H9 (cell line): ENCODE data around the gene ACTL8. TPM values are rescaled to one million over a fixed set of nuclear protein-coding genes. Genes with fewer than 3 reads are reported as not detected.

Experiments
- DNase-seq: peaks from one replicate; pipeline ENCODE4 v3.0.0-alpha.2; 2017
- H2AFZ ChIP-seq: one replicate; pipeline ENCODE4 v1.6.1; 2013; ENCODE audit warnings: mild to moderate bottlenecking, low read length, control low read depth, moderate library complexity
- H2AK5ac ChIP-seq: 2 replicates; pipeline ENCODE4 v1.6.1; 2013; ENCODE audit warnings: low read length, control low read depth, mixed read lengths; ENCODE audit not compliant: insufficient read length
- H2BK120ac ChIP-seq: one replicate; pipeline ENCODE4 v1.6.1; 2013; ENCODE audit warnings: low read depth, mild to moderate bottlenecking, low read length, control low read depth, inconsistent platforms; ENCODE audit not compliant: poor library complexity, severe bottlenecking
- H2BK12ac ChIP-seq: 2 replicates; pipeline ENCODE4 v1.6.1; 2013; ENCODE audit warnings: low read length, control low read depth, mixed read lengths, low read depth; ENCODE audit not compliant: insufficient read length
- H2BK15ac ChIP-seq: 2 replicates; pipeline ENCODE4 v1.6.1; 2013; ENCODE audit warnings: low read depth, low read length, control low read depth
- H2BK20ac ChIP-seq: one replicate; pipeline ENCODE4 v1.6.1; 2013; ENCODE audit warnings: low read depth, mild to moderate bottlenecking, low read length, control low read depth, inconsistent platforms; ENCODE audit not compliant: poor library complexity, severe bottlenecking
- H2BK5ac ChIP-seq: 2 replicates; pipeline ENCODE4 v1.6.1; 2013; ENCODE audit warnings: low read length, control low read depth, mixed read lengths; ENCODE audit not compliant: insufficient read length
- H3K14ac ChIP-seq: 2 replicates; pipeline ENCODE4 v1.6.1; 2013; ENCODE audit warnings: low read length, control low read depth; ENCODE audit not compliant: insufficient read depth
- H3K18ac ChIP-seq: 2 replicates; pipeline ENCODE4 v1.6.1; 2013; ENCODE audit warnings: low read depth, mild to moderate bottlenecking, mixed read lengths, low read length, control low read depth; ENCODE audit not compliant: insufficient read length
- H3K23ac ChIP-seq: 2 replicates; pipeline ENCODE4 v1.6.1; 2013; ENCODE audit warnings: low read length, control low read depth, mixed read lengths, low read depth; ENCODE audit not compliant: insufficient read length
- H3K23me2 ChIP-seq: 2 replicates; pipeline ENCODE4 v1.6.1; 2013; ENCODE audit warnings: low read depth, mild to moderate bottlenecking, mixed read lengths, low read length, control low read depth; ENCODE audit not compliant: insufficient read length, poor library complexity, severe bottlenecking
- H3K27ac ChIP-seq: 2 replicates; pipeline ENCODE4 v1.5.1; 2013; ENCODE audit warnings: low read length, control low read depth, mixed read lengths, low read depth; ENCODE audit not compliant: insufficient read length
- H3K27me3 ChIP-seq: 2 replicates; pipeline ENCODE4 v1.6.1; 2013; ENCODE audit warnings: low read length, control low read depth, inconsistent platforms; ENCODE audit not compliant: insufficient read depth
- H3K4ac ChIP-seq: 2 replicates; pipeline ENCODE4 v1.6.1; 2013; ENCODE audit warnings: low read depth, mild to moderate bottlenecking, control low read depth, inconsistent platforms, low read length, moderate library complexity
- H3K4me1 ChIP-seq: 2 replicates; pipeline ENCODE4 v1.6.1; 2013; ENCODE audit warnings: low read length, control low read depth, inconsistent platforms; ENCODE audit not compliant: insufficient read depth
- H3K4me2 ChIP-seq: 2 replicates; pipeline ENCODE4 v1.6.1; 2013; ENCODE audit warnings: low read length, control low read depth, mixed read lengths; ENCODE audit not compliant: insufficient read length, insufficient read depth
- H3K56ac ChIP-seq: 2 replicates; pipeline ENCODE4 v1.6.1; 2013; ENCODE audit warnings: low read depth, mild to moderate bottlenecking, mixed read lengths, low read length, control low read depth; ENCODE audit not compliant: insufficient read length
- H3K79me1 ChIP-seq: 2 replicates; pipeline ENCODE4 v1.6.1; 2013; ENCODE audit warnings: low read depth, mild to moderate bottlenecking, moderate library complexity, low read length, control low read depth, inconsistent platforms; ENCODE audit not compliant: insufficient read depth, poor library complexity, severe bottlenecking
- H3K79me2 ChIP-seq: 2 replicates; pipeline ENCODE4 v1.6.1; 2013; ENCODE audit warnings: low read length, control low read depth, inconsistent platforms; ENCODE audit not compliant: insufficient read depth
- H3K9ac ChIP-seq: 2 replicates; pipeline ENCODE4 v1.6.1; 2013; ENCODE audit warnings: low read length, control low read depth, mixed read lengths; ENCODE audit not compliant: insufficient read length; ENCODE audit errors: extremely low read depth
- H3K9me3 ChIP-seq: one replicate; pipeline ENCODE4 v1.6.1; 2013; ENCODE audit warnings: low read depth, low read length, inconsistent platforms; ENCODE audit not compliant: control insufficient read depth
- H3T11ph ChIP-seq: one replicate; pipeline ENCODE4 v1.6.1; 2013; ENCODE audit warnings: mild to moderate bottlenecking, low read length, control low read depth, inconsistent platforms
- H4K20me1 ChIP-seq: one replicate; pipeline ENCODE4 v1.6.1; 2013; ENCODE audit not compliant: control insufficient read depth, insufficient read length, insufficient read depth
- H4K5ac ChIP-seq: 2 replicates; pipeline ENCODE4 v1.6.1; 2013; ENCODE audit warnings: low read depth, mild to moderate bottlenecking, mixed read lengths, low read length, control low read depth; ENCODE audit not compliant: insufficient read length
- H4K8ac ChIP-seq: replicated peaks from 2 replicates; pipeline ENCODE4 v1.6.1; 2013; ENCODE audit warnings: low read length, control low read depth, mixed read lengths, low read depth; ENCODE audit not compliant: insufficient read length
- H4K91ac ChIP-seq: 2 replicates; pipeline ENCODE4 v1.6.1; 2013; ENCODE audit warnings: low read depth, mild to moderate bottlenecking, moderate library complexity, mixed read lengths, low read length, control low read depth; ENCODE audit not compliant: insufficient read length
- H3K27ac Mint-ChIP-seq, 3 experiments: 2 replicates in 2 of 3; 3 replicates in 1 of 3; pipeline ENCODE4 v1.8.0; 2020 to 2021; ENCODE audit warnings: mixed read lengths in 3 of 3, mild to moderate bottlenecking in 1 of 3, moderate library complexity in 1 of 3
- H3K27me3 Mint-ChIP-seq: 2 replicates; pipeline ENCODE4 v1.8.0; 2021; ENCODE audit warnings: low read depth, mild to moderate bottlenecking, moderate library complexity, mixed read lengths
- H3K36me3 Mint-ChIP-seq, 3 experiments: 2 replicates in 2 of 3; 3 replicates in 1 of 3; pipeline ENCODE4 v1.8.0; 2020 to 2021; ENCODE audit warnings: low read depth in 3 of 3, mixed read lengths in 3 of 3; ENCODE audit not compliant: insufficient read depth in 1 of 3
- H3K4me1 Mint-ChIP-seq, 2 experiments: 2 replicates each; pipeline ENCODE4 v1.8.0; 2020; ENCODE audit warnings: mixed read lengths in 2 of 2
- H3K4me3 Mint-ChIP-seq, 2 experiments: 2 replicates in 1 of 2; 3 replicates in 1 of 2; pipeline ENCODE4 v1.8.0; 2020 to 2021; ENCODE audit warnings: mild to moderate bottlenecking in 2 of 2, mixed read lengths in 2 of 2, moderate library complexity in 1 of 2
- H3K9me3 Mint-ChIP-seq, 2 experiments: 2 replicates in 1 of 2; 3 replicates in 1 of 2; pipeline ENCODE4 v1.8.0; 2020; ENCODE audit warnings: mild to moderate bottlenecking in 2 of 2, mixed read lengths in 2 of 2, moderate library complexity in 1 of 2
- CTCF ChIP-seq: fragments of 200-600 bp; sonication (generic); conservative IDR thresholded peaks from 3 replicates; pipeline ENCODE4 v1.8.0; 2021; ENCODE audit warnings: antibody characterized with exemption, mild to moderate bottlenecking
- WGBS: extraction: QIAGEN DNeasy Blood & Tissue Kit; methylation state at CpG from one replicate; pipeline ENCODE4 v1.1.7; 2013; ENCODE audit warnings: missing lambda C conversion rate, low lambda C conversion rate, mixed read lengths; ENCODE audit not compliant: insufficient read length; ENCODE audit errors: extremely low coverage; 5-methylcytosine and 5-hydroxymethylcytosine counted together
- total RNA-seq: library from RNA; stranded (reverse); gene quantifications from 2 replicates; pipeline ENCODE4 v1.2.1, GENCODE V29; 2021

ACTL8 gene
- total RNA-seq, 1 experiment from 2014 or later, result not detected

GRCh38 chr1:17790383-17791054 lies 35.4 kb downstream of the ACTL8 start:
- H3K27ac Mint-ChIP-seq, result no peak overlapping the region
- H2BK15ac ChIP-seq, result no peak overlapping the region
- no peak overlapping the region for H2BK5ac ChIP-seq
- H4K91ac ChIP-seq, result no peak overlapping the region
- H3K79me2 ChIP-seq, result no peaks in the 10 kb centered on the region
- H2BK20ac ChIP-seq, result no peak overlapping the region
- no peaks in the 10 kb centered on the region for H3K9me3 ChIP-seq
- H3K14ac ChIP-seq, result no peak overlapping the region
- H3K4me2 ChIP-seq, result no peak overlapping the region
- no peak overlapping the region for H2AK5ac ChIP-seq
- no peaks in the 10 kb centered on the region for H3K4me1 Mint-ChIP-seq
- no peak overlapping the region for H3K18ac ChIP-seq
- H3K56ac ChIP-seq, result no peak overlapping the region
- DNase-seq, result peak; percentile 49
- no peaks in the 10 kb centered on the region for H3K4me1 ChIP-seq
- no peak overlapping the region for H2BK12ac ChIP-seq
- H3K27ac ChIP-seq, result no peak overlapping the region
- H3K36me3 Mint-ChIP-seq, result no peaks in the 10 kb centered on the region
- peaks cover 15% of the 10 kb centered on the region for H3K27me3 Mint-ChIP-seq
- H3K9me3 Mint-ChIP-seq, result no peaks in the 10 kb centered on the region
- H4K8ac ChIP-seq, result no peak overlapping the region
- no peak overlapping the region for H3K23ac ChIP-seq
- H2BK120ac ChIP-seq, result no peak overlapping the region
- no CpG with 5 or more reads among the region's 4 CpGs for WGBS
- no peaks in the 10 kb centered on the region for H3K23me2 ChIP-seq
- H3T11ph ChIP-seq, result no peak overlapping the region
- no peak overlapping the region for H4K5ac ChIP-seq
- H4K20me1 ChIP-seq, result no peaks in the 10 kb centered on the region
- no peak overlapping the region for H3K9ac ChIP-seq
- H2AFZ ChIP-seq, result no peak overlapping the region
- no peak overlapping the region for H3K4ac ChIP-seq
- H3K27me3 ChIP-seq, result no peaks in the 10 kb centered on the region
- H3K79me1 ChIP-seq, result no peaks in the 10 kb centered on the region
- H3K4me3 Mint-ChIP-seq, result no peak overlapping the region
- no peak for TF ChIP-seq CTCF
